Stimulated activated CD8-positive, alpha-beta memory T cell treated with anti-CD3 and anti-CD28 coated beads, Interleukin-12 subunit alpha, Interleukin-12 subunit beta, amount 100 ng/mL, for 24 hours (primary cell): ENCODE results near the gene EIF4E.
"Not testable (repeated sequence)": the region's sequence is repeated elsewhere in the genome, so short reads cannot be mapped to it uniquely, and the experiment has no call there.

ENCODE experiments used
- DNase-seq: peaks from one replicate; pipeline ENCODE4 v3.0.0-alpha.2; 2020; ENCODE audit errors: extremely low read depth

The EIF4E gene

DNA sequence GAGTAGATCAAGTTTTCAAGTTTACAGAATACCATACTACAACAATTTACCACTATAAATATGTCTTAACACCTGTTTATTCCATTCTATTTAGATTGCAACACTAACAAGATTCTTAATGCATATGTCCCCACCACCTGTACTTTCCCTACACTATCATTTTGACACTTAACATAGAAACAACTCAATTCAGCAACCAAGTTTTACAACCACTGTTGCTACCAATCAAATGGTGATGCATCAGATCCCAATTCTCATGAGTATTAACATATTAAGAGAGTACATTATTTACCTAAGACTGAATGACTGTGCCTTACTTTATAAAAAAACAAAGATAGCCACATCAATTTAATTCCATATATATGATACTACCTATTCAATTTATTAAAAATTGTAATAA, 49.4 kb downstream of the EIF4E start:
- DNase-seq: no peak

DNA sequence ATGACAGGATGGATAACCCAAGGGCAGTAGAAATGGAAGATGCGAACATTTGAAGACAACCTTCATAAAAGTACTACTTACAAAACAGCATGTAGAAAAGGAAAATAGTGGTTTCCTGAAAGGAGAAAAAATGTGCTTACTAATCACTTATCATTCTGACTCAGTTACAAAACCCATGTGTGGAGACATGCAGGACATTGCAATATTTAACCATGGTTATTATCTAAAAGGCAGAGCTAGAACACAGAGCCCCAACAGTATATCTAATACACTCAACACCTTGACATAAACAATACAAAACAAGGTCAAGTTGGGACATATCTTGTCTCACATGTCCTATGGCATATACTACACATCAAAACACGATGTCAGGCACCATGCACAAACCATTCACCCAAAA, 55.9 kb downstream of the EIF4E start:
- no peak for DNase-seq

DNA sequence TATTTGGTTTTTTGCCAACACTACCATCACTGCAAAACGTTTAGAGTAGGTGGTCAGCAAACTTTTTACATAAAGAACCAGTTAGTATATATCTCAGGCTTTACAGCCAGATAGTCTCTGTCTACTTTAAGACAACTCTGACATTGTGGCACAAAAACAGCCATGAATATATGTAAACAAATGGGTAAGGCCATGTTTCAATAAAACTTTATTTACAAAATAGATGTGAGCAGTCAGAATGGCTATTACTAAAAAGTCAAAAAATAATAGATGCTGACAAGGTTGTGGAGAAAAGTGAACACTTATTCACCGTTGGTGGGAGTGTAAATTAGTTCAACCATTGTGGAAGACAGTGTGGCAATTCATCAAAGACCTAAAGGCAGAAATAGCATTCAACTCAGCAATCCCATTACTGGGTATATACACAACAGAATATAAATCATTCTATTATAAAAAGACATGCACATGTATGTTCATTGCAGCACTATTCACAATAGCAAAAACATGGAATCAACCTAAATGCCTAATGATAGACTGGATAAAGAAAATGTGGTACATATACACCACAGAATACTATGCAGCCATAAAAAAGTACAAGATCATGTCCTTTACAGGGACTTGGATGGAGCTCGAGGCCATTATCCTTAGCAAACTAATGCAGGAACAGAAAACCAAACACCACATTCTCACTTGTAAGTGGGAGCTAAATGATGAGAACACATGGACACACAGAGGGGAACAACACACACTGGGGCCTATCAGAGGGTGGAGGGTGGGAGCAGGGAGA, 56.6 kb downstream of the EIF4E start:
- DNase-seq: not testable (repeated sequence)

DNA sequence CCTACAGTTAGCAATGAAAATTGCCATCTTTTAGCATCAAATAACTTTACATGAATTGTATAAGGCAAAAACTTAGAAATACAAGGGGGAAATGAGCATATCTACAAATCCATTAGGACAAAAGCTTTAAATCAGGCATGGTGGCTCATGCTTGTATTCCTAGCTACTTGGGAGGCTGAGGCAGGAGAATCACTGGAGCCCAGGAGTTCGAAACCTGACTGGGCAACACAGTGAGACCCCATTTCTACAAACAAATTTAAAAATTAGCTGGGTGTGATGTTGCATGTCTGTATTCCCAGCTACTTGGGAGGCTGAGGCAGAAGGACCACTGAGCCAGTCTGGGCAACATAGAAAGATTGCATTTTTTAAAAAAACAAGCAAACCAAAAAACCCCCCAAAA, 61.3 kb downstream of the EIF4E start:
- DNase-seq: no peak

DNA sequence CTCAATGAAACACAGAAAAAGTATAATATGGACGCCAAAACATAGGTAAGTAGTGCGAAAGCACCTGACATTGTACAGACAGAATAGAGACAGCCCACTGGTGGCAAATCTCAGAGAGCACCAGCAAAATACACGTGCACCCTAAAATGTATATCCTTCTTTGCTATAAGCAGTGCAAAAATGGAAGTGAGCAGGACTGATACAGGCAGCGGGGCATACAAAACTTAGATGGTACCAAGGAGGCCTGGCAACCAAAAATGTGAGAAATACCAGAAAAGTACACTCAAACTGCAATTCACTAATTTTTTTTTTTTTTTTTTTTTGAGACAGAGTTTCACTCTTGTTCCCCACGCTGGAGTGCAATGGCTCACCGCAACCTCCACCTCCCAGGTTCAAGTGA, 63.9 kb downstream of the EIF4E start:
- no peak for DNase-seq

DNA sequence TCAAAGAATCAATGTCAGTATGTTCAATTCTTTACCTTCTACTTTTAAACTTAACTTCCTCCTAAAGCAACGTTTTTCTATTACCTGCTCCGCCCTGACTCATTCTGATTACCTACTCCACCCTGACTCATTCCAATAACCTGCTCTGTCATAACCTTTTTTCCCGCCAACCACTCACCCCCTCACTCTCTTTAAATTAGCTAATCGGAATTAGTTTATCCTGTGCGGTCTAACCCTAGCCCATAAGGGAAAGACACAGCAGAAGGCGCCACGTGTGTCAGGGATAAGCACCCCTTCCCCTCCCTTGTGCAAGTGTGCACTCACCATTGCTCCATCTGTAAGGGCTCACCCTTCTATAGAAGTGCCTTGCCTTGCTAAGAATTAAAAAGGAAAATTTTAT, 64.4 kb downstream of the EIF4E start:
- DNase-seq: no peak

DNA sequence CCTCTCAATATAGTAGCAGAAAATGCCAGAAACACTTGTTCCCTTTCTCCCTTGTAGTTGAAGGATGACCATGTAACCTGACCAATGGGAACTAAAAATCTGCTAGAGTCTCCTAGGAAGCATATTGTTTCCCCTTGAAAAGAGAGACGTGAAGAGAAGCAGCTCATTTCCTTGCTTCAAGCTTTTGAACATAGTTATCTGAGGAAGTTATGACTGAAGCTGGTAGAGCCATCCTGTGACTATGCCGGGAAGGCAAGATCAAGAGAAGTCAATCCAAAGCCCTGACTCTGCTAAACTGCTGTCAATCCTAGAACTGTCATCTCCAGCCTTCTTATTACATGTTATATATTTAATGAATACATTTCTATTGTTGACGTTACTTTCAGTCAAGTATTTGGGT, 66.6 kb downstream of the EIF4E start:
- no peak for DNase-seq

DNA sequence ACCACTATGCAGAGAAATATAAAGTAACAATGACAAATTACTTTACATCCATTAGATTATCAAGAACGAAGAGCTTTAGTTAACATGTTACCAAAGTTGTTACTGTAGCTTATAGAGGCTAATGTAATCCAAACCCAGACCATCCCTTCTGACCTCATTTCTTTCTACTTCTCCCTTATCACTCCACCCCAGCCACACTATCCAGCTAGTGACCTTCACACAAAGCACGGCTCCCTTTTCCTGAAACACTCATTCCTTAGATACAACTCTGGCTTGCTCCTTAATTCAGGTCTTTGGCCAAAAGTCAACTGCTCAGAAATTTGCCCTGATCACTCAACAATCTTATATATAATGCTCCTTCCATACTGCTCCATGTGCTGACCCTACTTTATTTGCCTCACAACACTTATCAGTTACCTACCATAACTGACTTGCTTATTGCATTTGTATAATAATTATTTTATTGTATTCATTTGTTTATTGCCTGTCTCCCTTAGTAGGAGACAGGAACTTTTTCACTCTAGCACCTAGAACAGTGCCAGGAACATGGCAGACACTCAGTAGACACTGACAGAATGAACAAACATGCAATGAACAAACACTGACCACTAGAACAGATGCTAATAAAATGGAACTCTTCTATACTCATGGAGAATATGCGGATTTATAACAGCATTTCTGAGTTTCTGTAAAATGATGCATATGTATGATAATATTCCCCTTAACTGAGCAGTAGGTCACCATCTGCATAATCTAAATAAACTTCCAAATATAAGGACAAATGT, 67.6 kb downstream of the EIF4E start:
- no peak for DNase-seq

DNA sequence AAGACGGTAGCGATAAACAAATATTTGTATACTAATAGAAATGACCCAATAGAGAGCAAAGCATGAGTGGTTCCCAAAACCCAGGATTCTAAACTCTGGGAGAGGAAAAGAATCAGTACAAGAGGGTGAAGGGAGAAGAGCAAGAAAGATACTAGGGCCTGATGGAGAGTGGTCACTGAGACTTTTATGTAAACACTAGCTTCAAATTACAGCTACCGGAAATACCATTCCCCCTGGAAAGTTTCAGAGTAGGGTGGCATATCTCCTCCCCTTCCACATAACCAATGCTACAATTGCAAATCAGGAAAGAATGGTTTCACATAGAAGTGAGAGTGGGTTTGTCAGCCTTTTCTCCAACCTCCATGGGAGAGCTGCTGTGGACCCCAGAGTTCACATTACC, 77.1 kb downstream of the EIF4E start:
- DNase-seq: no peak

DNA sequence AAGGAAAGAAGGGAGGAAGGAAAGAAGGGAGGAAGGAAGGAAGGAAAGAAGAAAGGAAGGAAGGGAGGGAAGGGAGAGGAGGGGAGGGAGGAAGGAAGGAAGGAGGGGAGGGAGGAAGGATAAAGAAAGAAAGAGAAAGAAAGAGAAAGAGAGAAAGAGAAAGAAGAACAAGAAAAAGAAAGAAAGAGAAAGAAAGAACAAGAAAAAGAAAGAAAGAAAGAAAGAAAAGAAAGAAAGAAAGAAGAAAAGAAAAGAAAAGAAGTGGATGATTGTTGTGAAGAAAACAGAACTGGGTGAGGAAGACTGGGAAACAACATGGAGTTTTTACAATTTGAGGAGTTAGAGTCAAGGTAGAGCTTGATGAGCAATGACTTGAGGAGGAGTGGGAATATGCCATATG, 78.0 kb downstream of the EIF4E start:
- no peak for DNase-seq

DNA sequence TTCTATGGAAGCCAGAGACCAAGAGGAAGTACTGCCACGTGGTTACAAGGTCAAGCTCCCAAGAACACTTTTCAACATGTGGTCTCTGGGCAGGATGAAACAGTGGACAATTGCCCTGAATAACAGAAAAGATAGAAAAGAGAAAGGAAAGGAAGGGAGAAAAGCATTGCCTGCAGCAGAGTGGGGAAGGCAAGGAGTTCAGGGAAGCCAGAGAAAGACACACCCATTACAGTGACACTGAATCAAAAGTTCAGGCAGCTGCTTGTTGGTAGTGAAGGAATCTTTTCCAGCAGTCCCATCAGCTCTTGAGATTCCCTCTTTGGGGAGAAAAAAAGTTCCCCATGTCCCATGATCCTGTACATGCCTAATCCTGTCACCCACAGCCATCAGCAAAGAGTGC, 80.5 kb downstream of the EIF4E start:
- no peak for DNase-seq

DNA sequence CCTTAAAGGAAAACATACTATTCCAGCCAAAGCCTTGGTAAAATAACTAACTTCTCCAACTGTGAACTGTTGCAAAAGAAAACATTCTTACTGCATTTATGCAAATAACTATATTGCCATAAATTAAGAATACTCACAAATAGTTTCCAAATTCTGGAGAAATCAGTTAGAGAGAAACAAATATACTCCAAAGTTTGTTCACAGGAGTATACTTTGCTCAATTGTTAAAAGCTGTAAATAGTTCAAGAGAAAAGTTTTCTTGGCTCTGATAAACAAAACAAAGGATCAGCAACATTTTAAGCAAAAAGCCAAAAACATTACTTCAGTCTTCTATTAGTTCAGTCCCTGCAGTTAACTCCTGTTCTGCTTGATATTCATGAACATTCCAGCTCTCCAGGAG, 83.0 kb downstream of the EIF4E start:
- DNase-seq: no peak

DNA sequence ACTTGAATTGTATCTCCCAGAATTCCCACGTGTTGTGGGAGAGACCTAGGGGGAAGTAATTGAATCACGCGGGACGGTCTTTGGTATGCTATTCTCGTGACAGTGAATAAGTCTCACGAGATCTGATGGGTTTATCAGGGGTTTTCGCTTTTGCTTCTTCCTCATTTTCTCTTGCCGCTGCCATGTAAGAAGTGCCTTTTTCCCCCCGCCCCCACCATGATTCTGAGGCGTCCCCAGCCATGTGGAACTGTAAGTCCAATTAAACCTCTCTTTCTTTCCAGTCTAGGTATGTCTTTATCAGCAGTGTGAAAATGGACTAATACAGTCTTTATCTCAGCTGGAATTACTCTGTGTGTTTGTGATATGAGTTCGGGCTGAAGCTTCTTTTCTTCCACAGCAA, 86.0 kb downstream of the EIF4E start:
- DNase-seq: not testable (repeated sequence)

DNA sequence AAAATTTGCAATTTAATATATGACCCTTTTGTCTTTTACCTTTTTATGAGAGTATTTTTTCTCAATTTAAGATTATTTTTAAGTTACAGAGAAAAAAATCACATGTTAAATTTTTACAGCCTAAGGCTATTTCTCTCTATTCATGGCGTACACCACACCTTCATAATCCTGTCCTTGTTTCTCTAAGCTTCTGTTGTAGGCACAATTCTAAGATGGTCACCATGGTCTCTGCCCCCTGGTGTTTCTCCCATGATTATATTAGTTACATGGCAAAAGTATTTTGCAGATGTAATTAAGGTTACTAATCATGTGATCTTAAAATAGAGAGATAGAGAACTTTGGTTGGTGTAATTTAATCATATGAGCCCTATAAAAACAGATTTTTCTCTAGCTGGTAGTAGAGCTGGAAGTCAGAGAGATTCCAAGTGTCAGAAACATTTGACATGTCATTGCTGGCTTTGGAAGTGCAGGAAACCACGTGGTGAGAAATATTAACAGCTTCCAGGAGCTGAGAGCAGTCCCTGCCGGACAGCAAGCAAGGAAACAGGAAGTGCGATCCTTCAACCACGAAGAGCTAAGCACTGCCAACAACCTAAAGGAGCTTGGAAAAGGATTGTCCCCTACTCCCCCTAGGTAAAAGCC, 89.8 kb downstream of the EIF4E start:
- DNase-seq: no peak

DNA sequence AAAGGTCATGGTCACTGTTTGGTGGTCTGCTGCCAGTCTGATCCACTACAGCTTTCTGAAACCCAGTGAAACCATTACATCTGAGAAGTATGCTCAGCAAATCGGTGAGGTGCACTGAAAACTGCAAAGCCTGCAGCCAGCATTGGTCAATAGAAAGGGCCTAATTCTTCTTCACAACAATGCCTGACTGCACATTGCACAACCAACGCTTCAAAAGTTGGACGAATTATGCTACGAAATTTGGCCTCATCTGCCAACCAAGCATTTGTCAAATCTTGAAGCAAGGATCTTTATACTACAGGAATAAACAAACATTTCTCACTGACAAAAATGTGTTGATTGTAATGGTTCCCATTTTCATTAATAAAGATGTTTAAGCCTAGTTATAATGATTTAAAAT, 90.4 kb downstream of the EIF4E start:
- DNase-seq: no peak

DNA sequence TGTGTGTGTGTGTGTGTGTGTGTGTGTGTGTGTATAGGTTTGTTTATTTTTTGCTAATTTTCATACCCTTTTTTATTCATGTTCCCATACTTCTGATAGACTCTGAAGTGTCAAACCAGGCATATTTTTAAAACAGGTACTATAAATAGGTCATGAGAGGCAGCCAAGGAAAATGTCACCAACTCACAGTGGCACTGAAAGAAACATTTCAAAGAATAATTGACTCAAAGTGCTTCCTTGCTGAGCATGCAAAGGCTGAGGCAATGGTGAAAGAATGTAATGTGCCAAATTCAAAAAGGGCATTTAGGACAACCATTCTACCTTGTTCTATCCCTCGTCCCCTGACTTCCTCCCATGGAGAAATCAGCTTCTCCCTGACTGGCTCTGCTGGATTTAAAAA, 95.5 kb downstream of the EIF4E start:
- no peak for DNase-seq

DNA sequence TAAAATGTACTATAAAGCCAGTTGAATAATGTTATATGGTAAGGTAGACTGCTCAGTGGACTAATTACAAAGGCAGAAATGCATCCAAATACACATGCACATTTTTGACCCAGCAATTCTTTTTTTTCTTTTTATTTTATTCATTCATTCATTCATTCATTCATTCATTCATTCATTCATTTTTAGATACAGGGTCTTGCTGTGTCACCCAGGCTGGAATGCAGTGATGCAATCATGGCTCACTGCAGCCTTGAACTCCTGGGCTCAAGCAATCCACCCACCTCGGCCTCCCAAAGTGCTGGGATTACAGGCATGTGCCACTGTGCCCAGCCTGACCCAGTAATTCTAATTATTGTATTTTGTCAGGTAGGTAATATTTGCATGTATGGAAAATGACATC, 97.9 kb downstream of the EIF4E start:
- not testable (repeated sequence) for DNase-seq
